Suprapubic skin (tissue), 3 donors: Measurements from ENCODE around the gene CHST11.

Experiments
- EP300 ChIP-seq: sonication (generic); formaldehyde crosslinking; IDR thresholded peaks from one replicate; pipeline ENCODE4 v1.6.1; 2017; ENCODE audit warnings: antibody characterized with exemption
- POLR2A ChIP-seq, 2 donors: fragments of 450-650 bp; IDR thresholded peaks; one replicate each; pipeline ENCODE4 v1.6.1; 2017; ENCODE audit warnings: antibody characterized with exemption in 2 of 2, mild to moderate bottlenecking in 2 of 2, moderate library complexity in 2 of 2
- TF ChIP-seq, protein P1 (sequence below), 2 donors: fragments of 200-600 bp in 1 of 2; fragments of 450-650 bp in 1 of 2; sonication (generic) in 1 of 2; IDR thresholded peaks; one replicate each; pipeline ENCODE4 v1.5.1; 2016 to 2019; ENCODE audit warnings: antibody characterized with exemption in 2 of 2, mild to moderate bottlenecking in 1 of 2, moderate library complexity in 1 of 2

DNA sequence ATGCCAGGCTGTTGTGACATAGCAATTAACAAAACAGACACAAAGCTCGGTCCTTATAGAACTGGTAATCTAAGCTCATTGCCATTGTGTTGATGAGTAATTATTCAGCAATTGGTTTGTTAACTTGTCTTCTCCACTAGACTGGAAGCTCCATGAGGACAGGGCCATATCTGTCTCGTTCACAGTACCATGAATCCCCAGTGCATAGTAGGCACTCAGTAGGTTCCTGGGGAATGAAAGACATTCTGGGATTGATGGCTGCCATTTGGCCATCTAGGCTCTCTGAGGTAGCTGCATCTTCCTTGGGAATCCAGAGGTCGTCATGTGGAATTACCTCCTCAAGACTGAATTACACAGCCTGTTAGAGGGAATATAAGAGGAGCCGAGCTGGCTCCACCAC lies 177.3 kb downstream of the CHST11 start:
- TF ChIP-seq, protein P1, sequence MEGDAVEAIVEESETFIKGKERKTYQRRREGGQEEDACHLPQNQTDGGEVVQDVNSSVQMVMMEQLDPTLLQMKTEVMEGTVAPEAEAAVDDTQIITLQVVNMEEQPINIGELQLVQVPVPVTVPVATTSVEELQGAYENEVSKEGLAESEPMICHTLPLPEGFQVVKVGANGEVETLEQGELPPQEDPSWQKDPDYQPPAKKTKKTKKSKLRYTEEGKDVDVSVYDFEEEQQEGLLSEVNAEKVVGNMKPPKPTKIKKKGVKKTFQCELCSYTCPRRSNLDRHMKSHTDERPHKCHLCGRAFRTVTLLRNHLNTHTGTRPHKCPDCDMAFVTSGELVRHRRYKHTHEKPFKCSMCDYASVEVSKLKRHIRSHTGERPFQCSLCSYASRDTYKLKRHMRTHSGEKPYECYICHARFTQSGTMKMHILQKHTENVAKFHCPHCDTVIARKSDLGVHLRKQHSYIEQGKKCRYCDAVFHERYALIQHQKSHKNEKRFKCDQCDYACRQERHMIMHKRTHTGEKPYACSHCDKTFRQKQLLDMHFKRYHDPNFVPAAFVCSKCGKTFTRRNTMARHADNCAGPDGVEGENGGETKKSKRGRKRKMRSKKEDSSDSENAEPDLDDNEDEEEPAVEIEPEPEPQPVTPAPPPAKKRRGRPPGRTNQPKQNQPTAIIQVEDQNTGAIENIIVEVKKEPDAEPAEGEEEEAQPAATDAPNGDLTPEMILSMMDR (IDR thresholded peaks at IDR 0.05): no peak
- TF ChIP-seq POLR2A (IDR thresholded peaks at IDR 0.05) (no peak), EP300 (no peak)
